ENCODE results near the gene PNLDC1. TPM values are rescaled to one million over a fixed set of nuclear protein-coding genes. Genes with fewer than 3 reads are reported as not detected.
A peak's percentile ranks its signal among the peaks of the same experiment; 100 is the strongest.

Gene PNLDC1
- total RNA-seq, 1 donor from 2014 or later = not detected

DNA sequence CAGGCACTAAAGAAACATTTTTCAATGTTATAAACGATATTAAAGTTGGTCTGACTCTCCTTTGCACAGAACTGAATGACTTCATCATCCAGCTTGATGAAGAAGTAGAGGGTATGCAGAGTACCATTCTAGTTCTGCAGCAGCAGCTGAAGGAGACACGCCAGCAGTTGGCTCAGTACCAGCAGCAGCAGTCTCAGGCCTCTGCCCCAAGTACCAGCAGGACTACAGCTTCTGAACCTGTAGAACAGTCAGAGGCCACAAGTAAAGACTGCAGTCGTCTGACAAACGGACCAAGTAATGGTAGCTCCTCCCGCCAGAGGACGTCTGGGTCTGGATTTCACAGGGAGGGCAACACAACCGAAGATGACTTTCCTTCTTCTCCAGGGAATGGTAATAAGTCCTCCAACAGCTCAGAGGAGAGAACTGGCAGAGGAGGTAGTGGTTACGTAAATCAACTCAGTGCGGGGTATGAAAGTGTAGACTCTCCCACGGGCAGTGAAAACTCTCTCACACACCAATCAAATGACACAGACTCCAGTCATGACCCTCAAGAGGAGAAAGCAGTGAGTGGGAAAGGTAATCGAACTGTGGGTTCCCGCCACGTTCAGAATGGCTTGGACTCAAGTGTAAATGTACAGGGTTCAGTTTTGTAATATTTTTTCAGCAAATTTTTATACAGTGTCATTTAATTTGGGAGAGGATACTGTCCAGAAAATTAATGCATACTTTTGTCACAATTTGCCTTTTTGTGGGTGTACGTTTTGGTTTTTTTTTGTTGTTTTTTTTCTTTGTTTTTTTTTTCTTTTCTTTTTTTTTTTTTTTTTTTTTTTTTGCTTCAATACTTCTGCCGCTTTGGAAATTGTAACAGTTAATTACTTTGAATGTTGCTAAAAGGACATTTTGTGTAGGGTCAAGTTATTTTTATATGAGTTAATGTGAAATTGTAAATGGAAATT, 44.8 kb upstream of the PNLDC1 start:
- H3K27me3 Mint-ChIP-seq (ENCODE audit: unreplicated experiment) = no peaks in the 10 kb centered on the region
- DNase-seq (ENCODE audit: extremely low spot score, unreplicated experiment) = no peak
- no peak overlapping the region for H3K4me3 Mint-ChIP-seq (ENCODE audit: unreplicated experiment)
- peaks cover 50% of the 10 kb centered on the region for H3K36me3 Mint-ChIP-seq (ENCODE audit: unreplicated experiment)
- H3K9me3 Mint-ChIP-seq (ENCODE audit: unreplicated experiment) = no peaks in the 10 kb centered on the region
- no peak overlapping the region for H3K27ac Mint-ChIP-seq (ENCODE audit: unreplicated experiment)
- TF ChIP-seq, protein P1, sequence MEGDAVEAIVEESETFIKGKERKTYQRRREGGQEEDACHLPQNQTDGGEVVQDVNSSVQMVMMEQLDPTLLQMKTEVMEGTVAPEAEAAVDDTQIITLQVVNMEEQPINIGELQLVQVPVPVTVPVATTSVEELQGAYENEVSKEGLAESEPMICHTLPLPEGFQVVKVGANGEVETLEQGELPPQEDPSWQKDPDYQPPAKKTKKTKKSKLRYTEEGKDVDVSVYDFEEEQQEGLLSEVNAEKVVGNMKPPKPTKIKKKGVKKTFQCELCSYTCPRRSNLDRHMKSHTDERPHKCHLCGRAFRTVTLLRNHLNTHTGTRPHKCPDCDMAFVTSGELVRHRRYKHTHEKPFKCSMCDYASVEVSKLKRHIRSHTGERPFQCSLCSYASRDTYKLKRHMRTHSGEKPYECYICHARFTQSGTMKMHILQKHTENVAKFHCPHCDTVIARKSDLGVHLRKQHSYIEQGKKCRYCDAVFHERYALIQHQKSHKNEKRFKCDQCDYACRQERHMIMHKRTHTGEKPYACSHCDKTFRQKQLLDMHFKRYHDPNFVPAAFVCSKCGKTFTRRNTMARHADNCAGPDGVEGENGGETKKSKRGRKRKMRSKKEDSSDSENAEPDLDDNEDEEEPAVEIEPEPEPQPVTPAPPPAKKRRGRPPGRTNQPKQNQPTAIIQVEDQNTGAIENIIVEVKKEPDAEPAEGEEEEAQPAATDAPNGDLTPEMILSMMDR (IDR thresholded peaks at IDR 0.05) = no peak
- peaks cover 6% of the 10 kb centered on the region for H3K4me1 Mint-ChIP-seq (ENCODE audit: unreplicated experiment)

DNA sequence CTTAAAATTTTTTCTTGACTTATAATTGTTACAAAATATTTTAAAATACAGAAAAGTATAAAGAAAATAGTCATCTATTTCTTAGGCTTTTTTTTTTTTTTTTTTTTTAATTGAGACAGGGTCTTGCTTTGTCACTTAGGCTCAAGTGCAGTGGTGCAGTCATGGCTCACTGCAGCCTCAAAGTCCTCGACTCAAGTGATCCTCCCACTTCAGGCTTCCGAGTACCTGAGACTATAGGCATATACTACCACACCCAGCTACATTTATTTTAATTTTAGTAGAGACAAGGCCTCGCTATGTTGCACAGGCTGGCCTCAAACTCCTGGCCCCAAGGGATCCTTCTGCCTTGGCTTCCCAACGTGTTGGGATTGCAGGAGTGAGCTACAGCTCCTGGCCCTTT, 43.6 kb upstream of the PNLDC1 start:
- Mint-ChIP-seq H3K4me3 (ENCODE audit: unreplicated experiment) (no peak overlapping the region), H3K27me3 (ENCODE audit: unreplicated experiment) (no peaks in the 10 kb centered on the region), H3K27ac (ENCODE audit: unreplicated experiment) (no peak overlapping the region), H3K9me3 (ENCODE audit: unreplicated experiment) (no peaks in the 10 kb centered on the region), H3K36me3 (ENCODE audit: unreplicated experiment) (peaks cover 46% of the 10 kb centered on the region), H3K4me1 (ENCODE audit: unreplicated experiment) (peaks cover 19% of the 10 kb centered on the region)
- no peak for DNase-seq (ENCODE audit: extremely low spot score, unreplicated experiment)
- TF ChIP-seq, protein P1 (IDR thresholded peaks at IDR 0.05) = no peak

DNA sequence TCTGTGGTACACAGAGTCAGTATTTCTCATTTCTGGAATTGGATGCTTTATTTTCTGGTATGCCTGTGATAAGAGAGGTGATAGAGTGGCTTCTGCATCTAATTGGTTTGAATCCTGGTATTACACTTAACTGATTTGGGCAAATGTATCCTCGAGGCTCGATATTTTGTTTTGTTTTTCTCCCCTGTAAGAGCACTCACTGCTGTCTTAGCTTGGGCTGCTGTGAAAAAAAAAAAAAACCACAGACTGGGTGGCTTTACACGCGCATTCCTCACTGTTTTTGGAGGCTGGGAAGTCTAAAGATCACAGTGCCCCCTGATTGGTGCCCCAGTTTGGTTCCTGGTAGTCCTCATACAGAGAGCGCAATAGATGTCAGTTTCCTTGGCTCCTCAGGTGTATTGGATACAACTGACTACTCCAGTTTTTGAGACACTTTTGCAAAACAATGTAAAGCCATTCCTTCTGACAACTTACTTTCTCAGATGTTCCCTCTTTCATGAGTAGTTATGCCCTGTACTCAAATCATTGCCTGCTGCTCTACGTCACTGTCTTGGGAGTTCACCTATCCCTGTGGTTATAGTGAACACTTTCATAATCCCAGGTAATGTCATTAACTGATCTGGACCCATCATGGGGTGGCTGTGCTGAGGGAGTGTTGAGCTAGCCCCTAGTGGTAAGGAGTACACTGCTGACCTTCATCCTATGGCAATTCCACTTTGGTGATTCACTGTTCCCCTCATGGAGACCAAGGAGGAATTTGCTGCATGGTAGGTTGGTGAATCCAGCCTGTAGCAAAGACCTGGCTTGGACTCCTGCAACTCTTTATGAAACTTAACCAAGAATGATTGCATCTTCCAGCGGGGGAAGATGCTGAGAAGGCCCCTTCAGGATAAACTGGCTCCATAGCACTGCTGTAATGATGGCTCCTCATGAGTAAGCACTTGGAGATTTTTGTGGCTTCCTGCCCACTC, 41.8 kb upstream of the PNLDC1 start:
- H3K36me3 Mint-ChIP-seq (ENCODE audit: unreplicated experiment) = peaks cover 35% of the 10 kb centered on the region
- no peaks in the 10 kb centered on the region for H3K27me3 Mint-ChIP-seq (ENCODE audit: unreplicated experiment)
- H3K4me1 Mint-ChIP-seq (ENCODE audit: unreplicated experiment) = peaks cover 25% of the 10 kb centered on the region
- no peaks in the 10 kb centered on the region for H3K9me3 Mint-ChIP-seq (ENCODE audit: unreplicated experiment)
- H3K27ac Mint-ChIP-seq (ENCODE audit: unreplicated experiment) = no peak overlapping the region
- no peak overlapping the region for H3K4me3 Mint-ChIP-seq (ENCODE audit: unreplicated experiment)
- TF ChIP-seq, protein P1 (IDR thresholded peaks at IDR 0.05) = no peak
- no peak for DNase-seq (ENCODE audit: extremely low spot score, unreplicated experiment)

DNA sequence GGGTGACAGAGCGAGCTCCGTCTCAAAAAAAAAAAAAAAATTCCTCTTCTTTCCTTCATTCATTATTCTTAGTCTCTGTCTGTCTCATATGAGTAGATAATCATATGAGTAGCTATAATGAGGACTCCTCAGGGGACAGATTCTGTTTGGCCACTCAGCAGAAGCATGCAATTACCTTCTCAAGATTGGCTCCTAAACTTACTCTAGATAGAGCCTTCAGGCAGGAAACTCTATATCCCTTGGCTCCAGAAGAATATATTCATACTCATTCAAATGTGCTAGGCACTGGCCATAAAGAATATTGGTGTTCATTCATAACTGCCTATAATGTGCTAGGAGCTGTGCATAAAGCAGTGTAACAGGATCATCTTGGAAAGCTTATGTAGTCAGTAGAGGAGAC, 40.4 kb upstream of the PNLDC1 start:
- no peak for DNase-seq (ENCODE audit: extremely low spot score, unreplicated experiment)
- H3K27me3 Mint-ChIP-seq (ENCODE audit: unreplicated experiment) = no peaks in the 10 kb centered on the region
- peaks cover 29% of the 10 kb centered on the region for H3K36me3 Mint-ChIP-seq (ENCODE audit: unreplicated experiment)
- H3K4me3 Mint-ChIP-seq (ENCODE audit: unreplicated experiment) = peak overlapping the region; percentile 3
- H3K9me3 Mint-ChIP-seq (ENCODE audit: unreplicated experiment) = no peaks in the 10 kb centered on the region
- peak overlapping the region; percentile 98 for H3K27ac Mint-ChIP-seq (ENCODE audit: unreplicated experiment)
- peaks cover 25% of the 10 kb centered on the region for H3K4me1 Mint-ChIP-seq (ENCODE audit: unreplicated experiment)
- TF ChIP-seq, protein P1 (IDR thresholded peaks at IDR 0.05) = no peak

All from osteocyte (in vitro differentiated cells).